C4-2B (cell line): ENCODE measurements around the gene CYB561D2.
A peak's percentile ranks its signal among the peaks of the same experiment; 100 is the strongest.

ENCODE experiments used
- CTCF ChIP-seq: fragments of 450-650 bp; conservative IDR thresholded peaks from 2 replicates; pipeline ENCODE4 v1.5.1; 2017; ENCODE audit warnings: mild to moderate bottlenecking
- ZFX ChIP-seq: fragments of 450-650 bp; IDR thresholded peaks from 2 replicates; pipeline ENCODE4 v1.6.1; 2017

GRCh38 chr3:50324351-50325112 lies 26.1 kb upstream of the CYB561D2 start:
- peak; percentile 87 for TF ChIP-seq CTCF
- no peak for TF ChIP-seq ZFX
